HCT116 (cell line): ENCODE data around the gene LTC4S.

ENCODE experiments used
- CEBPB ChIP-seq: IDR thresholded peaks from 2 replicates; pipeline ENCODE4 v1.6.1; 2012; ENCODE audit warnings: low read depth
- EGR1 ChIP-seq: IDR thresholded peaks from 2 replicates; pipeline ENCODE4 v1.6.1; 2012; ENCODE audit warnings: low read depth
- JUND ChIP-seq: IDR thresholded peaks from 2 replicates; pipeline ENCODE4 v1.6.1; 2012
- POLR2A ChIP-seq: IDR thresholded peaks from 2 replicates; pipeline ENCODE4 v1.7.0; 2011; ENCODE audit warnings: borderline replicate concordance; ENCODE audit not compliant: insufficient read depth, insufficient read length; ENCODE audit errors: extremely low read depth
- POLR2AphosphoS5 ChIP-seq: IDR thresholded peaks from 2 replicates; pipeline ENCODE4 v1.6.1; 2011; ENCODE audit warnings: mild to moderate bottlenecking, low read depth, low read length, moderate library complexity
- TCF7L2 ChIP-seq: IDR thresholded peaks from 2 replicates; pipeline ENCODE4 v1.7.0; 2011; ENCODE audit warnings: borderline replicate concordance, inconsistent platforms; ENCODE audit not compliant: insufficient read depth, insufficient read length; ENCODE audit errors: extremely low read depth
- ZNF274 ChIP-seq: fragments of 200-500 bp; sonication (Bioruptor generic); IDR thresholded peaks from 2 replicates; pipeline ENCODE4 v1.6.1; 2014; ENCODE audit warnings: mild to moderate bottlenecking, low read depth, low read length, inconsistent platforms
- TF ChIP-seq, protein P1 (sequence below), 3 experiments: fragments of 200-600 bp in 1 of 3; sonication (generic) in 1 of 3; IDR thresholded peaks in 2 of 3; conservative IDR thresholded peaks in 1 of 3; 2 replicates each; pipeline ENCODE4 v1.5.1; 2012 to 2017; ENCODE audit warnings: low read depth in 2 of 3, low read length in 2 of 3, antibody characterized with exemption in 1 of 3, borderline replicate concordance in 1 of 3, control low read depth in 1 of 3, mild to moderate bottlenecking in 1 of 3, mixed read lengths in 1 of 3, mixed run types in 1 of 3, moderate library complexity in 1 of 3; ENCODE audit not compliant: insufficient read depth in 1 of 3
- TF ChIP-seq, protein P2 (sequence below): IDR thresholded peaks from 2 replicates; pipeline ENCODE4 v1.6.1; 2012

DNA sequence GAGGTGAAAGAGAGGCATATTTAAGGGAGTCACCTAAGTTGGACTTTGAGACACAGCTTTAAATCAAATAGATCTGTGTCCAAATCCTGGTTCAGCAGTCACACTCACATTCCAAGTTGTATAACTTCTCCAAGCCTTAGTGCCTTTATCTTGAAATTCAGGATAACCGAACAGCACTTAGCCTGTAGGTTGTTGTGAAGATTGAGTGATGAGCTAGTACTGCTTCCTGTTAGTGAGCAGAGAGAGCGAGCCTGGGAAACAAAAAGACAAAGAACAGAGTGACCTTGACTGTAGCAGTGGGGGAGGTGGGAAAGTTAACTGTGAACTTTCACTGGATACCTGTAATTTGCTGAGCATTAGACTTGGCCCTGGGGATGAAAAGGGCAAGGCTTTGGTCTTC is 38.8 kb upstream of the LTC4S start:
- no peak for TF ChIP-seq CEBPB
- TF ChIP-seq, protein P1, sequence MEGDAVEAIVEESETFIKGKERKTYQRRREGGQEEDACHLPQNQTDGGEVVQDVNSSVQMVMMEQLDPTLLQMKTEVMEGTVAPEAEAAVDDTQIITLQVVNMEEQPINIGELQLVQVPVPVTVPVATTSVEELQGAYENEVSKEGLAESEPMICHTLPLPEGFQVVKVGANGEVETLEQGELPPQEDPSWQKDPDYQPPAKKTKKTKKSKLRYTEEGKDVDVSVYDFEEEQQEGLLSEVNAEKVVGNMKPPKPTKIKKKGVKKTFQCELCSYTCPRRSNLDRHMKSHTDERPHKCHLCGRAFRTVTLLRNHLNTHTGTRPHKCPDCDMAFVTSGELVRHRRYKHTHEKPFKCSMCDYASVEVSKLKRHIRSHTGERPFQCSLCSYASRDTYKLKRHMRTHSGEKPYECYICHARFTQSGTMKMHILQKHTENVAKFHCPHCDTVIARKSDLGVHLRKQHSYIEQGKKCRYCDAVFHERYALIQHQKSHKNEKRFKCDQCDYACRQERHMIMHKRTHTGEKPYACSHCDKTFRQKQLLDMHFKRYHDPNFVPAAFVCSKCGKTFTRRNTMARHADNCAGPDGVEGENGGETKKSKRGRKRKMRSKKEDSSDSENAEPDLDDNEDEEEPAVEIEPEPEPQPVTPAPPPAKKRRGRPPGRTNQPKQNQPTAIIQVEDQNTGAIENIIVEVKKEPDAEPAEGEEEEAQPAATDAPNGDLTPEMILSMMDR (IDR thresholded peaks at IDR 0.05 in 2 of 3, conservative IDR thresholded peaks at IDR 0.05 in 1 of 3; ENCODE audit: borderline replicate concordance in 1 of 3, insufficient read depth in 1 of 3, low read depth in 2 of 3, low read length in 2 of 3): no peak
- no peak for TF ChIP-seq POLR2AphosphoS5
- TF ChIP-seq, protein P2, sequence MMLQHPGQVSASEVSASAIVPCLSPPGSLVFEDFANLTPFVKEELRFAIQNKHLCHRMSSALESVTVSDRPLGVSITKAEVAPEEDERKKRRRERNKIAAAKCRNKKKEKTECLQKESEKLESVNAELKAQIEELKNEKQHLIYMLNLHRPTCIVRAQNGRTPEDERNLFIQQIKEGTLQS: no peak
- no peak for TF ChIP-seq POLR2A
- TF ChIP-seq TCF7L2: no peak
- no peak for TF ChIP-seq JUND
- TF ChIP-seq ZNF274: no peak
- no peak for TF ChIP-seq EGR1
